Measurements from ENCODE around the gene NEDD4L. TPM values are rescaled to one million over a fixed set of nuclear protein-coding genes. Genes with fewer than 3 reads are reported as not detected.

Gene NEDD4L
- total RNA-seq, 3 donors from 2014 or later = 2.6 to 4.7 (median 2.9) TPM

GRCh38 chr18:58234359-58234741, 190.3 kb downstream of the NEDD4L start:
- Mint-ChIP-seq H3K4me3 (no peak overlapping the region), H3K27me3 (ENCODE audit: low read depth) (peaks cover 2% of the 10 kb centered on the region), H3K9me3 (no peaks in the 10 kb centered on the region), H3K36me3 (ENCODE audit: insufficient read depth) (no peaks in the 10 kb centered on the region), H3K4me1 (ENCODE audit: low read depth) (no peaks in the 10 kb centered on the region)
- no peak for ATAC-seq
- no peak for DNase-seq

GRCh38 chr18:58235001-58235436, 191.0 kb downstream of the NEDD4L start:
- Mint-ChIP-seq H3K4me1 (ENCODE audit: low read depth) (no peaks in the 10 kb centered on the region), H3K36me3 (ENCODE audit: insufficient read depth) (no peaks in the 10 kb centered on the region), H3K9me3 (no peaks in the 10 kb centered on the region), H3K27me3 (ENCODE audit: low read depth) (peaks cover 2% of the 10 kb centered on the region), H3K4me3 (no peak overlapping the region)
- DNase-seq = no peak
- no peak for ATAC-seq

- ATAC-seq = no peak
These were observed 195.9 kb downstream of the NEDD4L start for GRCh38 chr18:58239879-58240278.

GRCh38 chr18:58241026-58241679, 197.1 kb downstream of the NEDD4L start:
- ATAC-seq (no peak), DNase-seq (no peak)
- H3K4me3 Mint-ChIP-seq = no peak overlapping the region
- H3K4me1 Mint-ChIP-seq (ENCODE audit: low read depth) = no peaks in the 10 kb centered on the region
- H3K36me3 Mint-ChIP-seq (ENCODE audit: insufficient read depth) = no peaks in the 10 kb centered on the region
- no peaks in the 10 kb centered on the region for H3K9me3 Mint-ChIP-seq
- no peaks in the 10 kb centered on the region for H3K27me3 Mint-ChIP-seq (ENCODE audit: low read depth)

More at GRCh38 chr18:58239879-58240278, 195.9 kb downstream of the NEDD4L start:
- Mint-ChIP-seq H3K27me3 (ENCODE audit: low read depth) (no peaks in the 10 kb centered on the region), H3K4me1 (ENCODE audit: low read depth) (no peaks in the 10 kb centered on the region), H3K36me3 (ENCODE audit: insufficient read depth) (no peaks in the 10 kb centered on the region), H3K4me3 (no peak overlapping the region), H3K9me3 (no peaks in the 10 kb centered on the region)
- no peak for DNase-seq

GRCh38 chr18:58241877-58242276, 197.9 kb downstream of the NEDD4L start:
- ATAC-seq = no peak

GRCh38 chr18:58242435-58242834, 198.4 kb downstream of the NEDD4L start:
- H3K4me1 Mint-ChIP-seq (ENCODE audit: low read depth) = no peaks in the 10 kb centered on the region
- no peak for ATAC-seq
- no peak overlapping the region for H3K4me3 Mint-ChIP-seq

More at GRCh38 chr18:58241877-58242276, 197.9 kb downstream of the NEDD4L start:
- no peaks in the 10 kb centered on the region for H3K4me1 Mint-ChIP-seq (ENCODE audit: low read depth)
- no peaks in the 10 kb centered on the region for H3K9me3 Mint-ChIP-seq
- H3K4me3 Mint-ChIP-seq = no peak overlapping the region
- no peak for DNase-seq
- no peaks in the 10 kb centered on the region for H3K27me3 Mint-ChIP-seq (ENCODE audit: low read depth)
- no peaks in the 10 kb centered on the region for H3K36me3 Mint-ChIP-seq (ENCODE audit: insufficient read depth)

GRCh38 chr18:58242968-58243367, 198.9 kb downstream of the NEDD4L start:
- Mint-ChIP-seq H3K4me3 (no peak overlapping the region), H3K27me3 (ENCODE audit: low read depth) (peaks cover 2% of the 10 kb centered on the region)

More at GRCh38 chr18:58242435-58242834, 198.4 kb downstream of the NEDD4L start:
- Mint-ChIP-seq H3K36me3 (ENCODE audit: insufficient read depth) (no peaks in the 10 kb centered on the region), H3K27me3 (ENCODE audit: low read depth) (no peaks in the 10 kb centered on the region), H3K9me3 (no peaks in the 10 kb centered on the region)
- no peak for DNase-seq

GRCh38 chr18:58243401-58243800, 199.4 kb downstream of the NEDD4L start:
- no peaks in the 10 kb centered on the region for H3K36me3 Mint-ChIP-seq (ENCODE audit: insufficient read depth)
- ATAC-seq (no peak), DNase-seq (no peak)
- H3K27me3 Mint-ChIP-seq (ENCODE audit: low read depth) = peaks cover 2% of the 10 kb centered on the region
- H3K4me1 Mint-ChIP-seq (ENCODE audit: low read depth) = no peaks in the 10 kb centered on the region
- no peak overlapping the region for H3K4me3 Mint-ChIP-seq
- no peaks in the 10 kb centered on the region for H3K9me3 Mint-ChIP-seq

More at GRCh38 chr18:58242968-58243367, 198.9 kb downstream of the NEDD4L start:
- ATAC-seq (no peak), DNase-seq (no peak)
- no peaks in the 10 kb centered on the region for H3K36me3 Mint-ChIP-seq (ENCODE audit: insufficient read depth)
- no peaks in the 10 kb centered on the region for H3K9me3 Mint-ChIP-seq
- no peaks in the 10 kb centered on the region for H3K4me1 Mint-ChIP-seq (ENCODE audit: low read depth)

GRCh38 chr18:58247363-58247834, 203.4 kb downstream of the NEDD4L start:
- DNase-seq (no peak), ATAC-seq (no peak)
- H3K9me3 Mint-ChIP-seq = no peaks in the 10 kb centered on the region
- no peak overlapping the region for H3K4me3 Mint-ChIP-seq
- H3K36me3 Mint-ChIP-seq (ENCODE audit: insufficient read depth) = no peaks in the 10 kb centered on the region
- no peaks in the 10 kb centered on the region for H3K4me1 Mint-ChIP-seq (ENCODE audit: low read depth)
- H3K27me3 Mint-ChIP-seq (ENCODE audit: low read depth) = peaks cover 2% of the 10 kb centered on the region

GRCh38 chr18:58249712-58250111, 205.7 kb downstream of the NEDD4L start:
- no peak for ATAC-seq
- H3K36me3 Mint-ChIP-seq (ENCODE audit: insufficient read depth) = no peaks in the 10 kb centered on the region
- no peaks in the 10 kb centered on the region for H3K4me1 Mint-ChIP-seq (ENCODE audit: low read depth)
- H3K27me3 Mint-ChIP-seq (ENCODE audit: low read depth) = peaks cover 2% of the 10 kb centered on the region
- no peak overlapping the region for H3K4me3 Mint-ChIP-seq
- H3K9me3 Mint-ChIP-seq = no peaks in the 10 kb centered on the region
- DNase-seq = no peak

GRCh38 chr18:58251416-58251815, 207.4 kb downstream of the NEDD4L start:
- Mint-ChIP-seq H3K36me3 (ENCODE audit: insufficient read depth) (no peaks in the 10 kb centered on the region), H3K27me3 (ENCODE audit: low read depth) (peaks cover 2% of the 10 kb centered on the region), H3K4me1 (ENCODE audit: low read depth) (no peaks in the 10 kb centered on the region), H3K4me3 (no peak overlapping the region), H3K9me3 (no peaks in the 10 kb centered on the region)
- DNase-seq (no peak), ATAC-seq (no peak)

- ATAC-seq = no peak
- DNase-seq = no peak
- Mint-ChIP-seq H3K9me3 (no peaks in the 10 kb centered on the region), H3K4me3 (no peak overlapping the region), H3K36me3 (ENCODE audit: insufficient read depth) (no peaks in the 10 kb centered on the region), H3K4me1 (ENCODE audit: low read depth) (no peaks in the 10 kb centered on the region), H3K27me3 (ENCODE audit: low read depth) (peaks cover 2% of the 10 kb centered on the region)
These were observed 208.1 kb downstream of the NEDD4L start for GRCh38 chr18:58252166-58252565.

- DNase-seq (no peak), ATAC-seq (no peak)
- Mint-ChIP-seq H3K4me3 (no peak overlapping the region), H3K36me3 (ENCODE audit: insufficient read depth) (no peaks in the 10 kb centered on the region), H3K27me3 (ENCODE audit: low read depth) (no peaks in the 10 kb centered on the region), H3K9me3 (no peaks in the 10 kb centered on the region), H3K4me1 (ENCODE audit: low read depth) (no peaks in the 10 kb centered on the region)
These were observed 209.3 kb downstream of the NEDD4L start for GRCh38 chr18:58253318-58253717.

GRCh38 chr18:58253871-58254270, 209.8 kb downstream of the NEDD4L start:
- DNase-seq = no peak
- no peaks in the 10 kb centered on the region for H3K9me3 Mint-ChIP-seq
- no peak overlapping the region for H3K4me3 Mint-ChIP-seq
- no peaks in the 10 kb centered on the region for H3K27me3 Mint-ChIP-seq (ENCODE audit: low read depth)
- no peaks in the 10 kb centered on the region for H3K4me1 Mint-ChIP-seq (ENCODE audit: low read depth)
- H3K36me3 Mint-ChIP-seq (ENCODE audit: insufficient read depth) = no peaks in the 10 kb centered on the region
- ATAC-seq = no peak

- no peak for ATAC-seq
- H3K27me3 Mint-ChIP-seq (ENCODE audit: low read depth) = no peaks in the 10 kb centered on the region
- no peaks in the 10 kb centered on the region for H3K36me3 Mint-ChIP-seq (ENCODE audit: insufficient read depth)
- H3K9me3 Mint-ChIP-seq = no peaks in the 10 kb centered on the region
- H3K4me1 Mint-ChIP-seq (ENCODE audit: low read depth) = no peaks in the 10 kb centered on the region
- no peak overlapping the region for H3K4me3 Mint-ChIP-seq
- DNase-seq = no peak
These were observed 211.0 kb downstream of the NEDD4L start for GRCh38 chr18:58254873-58255511.
